Measurements from ENCODE around the gene PROM1. TPM values are rescaled to one million over a fixed set of nuclear protein-coding genes. Genes with fewer than 3 reads are reported as not detected.

PROM1 gene
- total and polyA plus RNA-seq, 9 of the 15 experiments (the other 6 are each of a cell fraction or from before 2014, with no cell fraction given), result 0.05 TPM; not detected in 8

GRCh38 chr4:15938182-15938581, 145.6 kb downstream of the PROM1 start:
- Histone ChIP-seq H3K27me3 (ENCODE audit: control insufficient read depth in 2 of 2, insufficient read depth in 2 of 2, low read length in 2 of 2) (peaks cover 0 to 10% of the 10 kb centered on the region in 2 experiments; a peak in 2 of 5 replicates), H2AFZ (ENCODE audit: low read depth, low read length) (no peak overlapping the region), H3K9ac (ENCODE audit: insufficient read depth in 1 of 2, low read depth in 2 of 2, low read length in 2 of 2) (no peak overlapping the region), H3K9me1 (ENCODE audit: control insufficient read depth, insufficient read depth, low read length) (no peaks in the 10 kb centered on the region), H3K36me3 (ENCODE audit: control insufficient read depth, insufficient read depth, low read length) (no peaks in the 10 kb centered on the region), H3K9me3 (replicated peaks; ENCODE audit: control insufficient read depth, insufficient read depth, low read depth, low read length) (no peaks in the 10 kb centered on the region), H4K20me1 (replicated peaks; ENCODE audit: control insufficient read depth, insufficient read depth, low read length) (no peaks in the 10 kb centered on the region; the same call in 1 of the 2 replicates), H3K79me2 (ENCODE audit: control insufficient read depth, insufficient read depth, low read length) (no peaks in the 10 kb centered on the region), H3K27ac (ENCODE audit: extremely low read depth, low read depth, low read length) (no peak overlapping the region), H3K4me3 (no peak overlapping the region), H3K4me2 (ENCODE audit: insufficient read depth, low read length) (no peak overlapping the region), H3K4me1 (replicated peaks in 1 of 2; ENCODE audit: control insufficient read depth in 2 of 2, insufficient read depth in 2 of 2, low read length in 2 of 2) (no peaks in the 10 kb centered on the region)
- 2% methylated on average over 7 of the region's 8 CpGs for WGBS (ENCODE audit: insufficient coverage, low coverage, missing lambda C conversion rate)
- FAIRE-seq (no peak), DNase-seq (ENCODE audit: extremely low read depth in 1 of 4, low spot score in 3 of 4) (no peak), ATAC-seq (no peak)
- intact Hi-C loops (cut with micrococcal nuclease) (no loop called here), in situ Hi-C loops (cut with MboI) (no loop called here)
- POLR2A ChIA-PET, result no interaction called here
- CTCF ChIA-PET (ENCODE audit: low intra/inter-chr PET ratio), result no interaction called here
- BruUV-seq (replicated peaks), result no TSS peak
- TF ChIP-seq CHD2 (IDR thresholded peaks at IDR 0.05; ENCODE audit: low read depth, low read length) (no peak), DMBX1 (CRISPR knock-in tag; IDR thresholded peaks at IDR 0.05; ENCODE audit: borderline replicate concordance) (no peak), TRIM28 (IDR thresholded peaks at IDR 0.05) (no peak), PML (IDR thresholded peaks at IDR 0.05; ENCODE audit: low read length) (no peak), GTF2A2 (tag; IDR thresholded peaks at IDR 0.05) (no peak), HNRNPL (IDR thresholded peaks at IDR 0.05; ENCODE audit: low read depth, low read length) (no peak), POLR3A (IDR thresholded peaks at IDR 0.05; ENCODE audit: borderline replicate concordance, extremely low read depth, insufficient read depth, insufficient read length) (no peak), TAF1 (IDR thresholded peaks at IDR 0.05; ENCODE audit: control insufficient read depth, extremely low read depth, insufficient read depth, low read length, severe bottlenecking) (no peak), ZNF639 (CRISPR knock-in tag; conservative IDR thresholded peaks at IDR 0.05 in 1 of 2, IDR thresholded peaks at IDR 0.05 in 1 of 2) (no peak), TAF15 (IDR thresholded peaks at IDR 0.05; ENCODE audit: low read depth, low read length) (no peak)

Data from K562 (cell line).